T-cell (primary cell): ENCODE data around the gene MAX. TPM values are rescaled to one million over a fixed set of nuclear protein-coding genes. Genes with fewer than 3 reads are reported as not detected.
A peak's percentile ranks its signal among the peaks of the same experiment; 100 is the strongest.

ENCODE experiments used
- ATAC-seq, 4 experiments: fragments of 200-7000 bp in 3 of 4; fragments of 150-1000 bp in 1 of 4; cut with Tn5 transposase; replicated peaks in 1 of 4; 1 replicate in 3 of 4; 2 replicates in 1 of 4; pipeline ENCODE4 v1.10.0; 2021; ENCODE audit warnings: moderate library complexity in 3 of 4, mild to moderate bottlenecking in 2 of 4, moderate number of reproducible peaks in 1 of 4
- CTCF ChIA-PET, 2 donors: fragments of 300-600 bp; sonication (Branson Sonifier 250); formaldehyde crosslinking; loops; one replicate each; lab custom pipeline; 2022; ENCODE audit warnings: antibody characterized with exemption in 2 of 2; lab: Charles Lee
- POLR2A ChIA-PET, 2 donors: fragments of 300-600 bp; sonication (Branson Sonifier 250); formaldehyde crosslinking; loops; one replicate each; lab custom pipeline; 2022; ENCODE audit warnings: antibody characterized with exemption in 2 of 2; lab: Charles Lee
- DNase-seq, 35 experiments: peaks; one replicate each; pipeline versions ENCODE4 v3.0.0 to v3.0.0-alpha.2; 2013 to 2023
- H3K27ac ChIP-seq: one replicate; pipeline ENCODE4 v1.5.1; 2013; ENCODE audit warnings: low read length
- H3K27me3 ChIP-seq, 2 experiments: replicated peaks in 1 of 2; 1 replicate in 1 of 2; 2 replicates in 1 of 2; pipeline versions ENCODE4 v1.6.1 to v1.7.0; 2013; ENCODE audit warnings: low read length in 1 of 2, mixed read lengths in 1 of 2; ENCODE audit not compliant: control insufficient read depth in 2 of 2, insufficient read depth in 2 of 2; ENCODE audit errors: extremely low read depth in 1 of 2
- H3K36me3 ChIP-seq, 2 donors: 1 replicate in 1 of 2; 2 replicates in 1 of 2; pipeline versions ENCODE4 v1.6.1 to v1.7.0; 2013; ENCODE audit warnings: low read length in 1 of 2; ENCODE audit not compliant: control insufficient read depth in 2 of 2, insufficient read depth in 1 of 2; ENCODE audit errors: extremely low read depth in 1 of 2
- H3K4me1 ChIP-seq, 2 experiments: 1 replicate in 1 of 2; 2 replicates in 1 of 2; pipeline versions ENCODE4 v1.6.1 to v1.7.0; 2013; ENCODE audit warnings: low read length in 2 of 2, mixed read lengths in 1 of 2; ENCODE audit not compliant: insufficient read depth in 2 of 2, control insufficient read depth in 1 of 2; ENCODE audit errors: extremely low read depth in 1 of 2
- H3K4me3 ChIP-seq, 2 donors: 1 replicate in 1 of 2; 2 replicates in 1 of 2; pipeline versions ENCODE4 v1.5.1 to v1.7.0; 2013; ENCODE audit warnings: mild to moderate bottlenecking in 2 of 2, low read length in 1 of 2, moderate library complexity in 1 of 2; ENCODE audit not compliant: control insufficient read depth in 1 of 2; ENCODE audit errors: extremely low read depth in 1 of 2
- H3K9me3 ChIP-seq: 2 replicates; pipeline ENCODE4 v1.7.0; 2013
- H3K27ac Mint-ChIP-seq, 2 donors: one replicate each; pipeline ENCODE4 v1.8.0; 2020 to 2021; ENCODE audit warnings: mild to moderate bottlenecking in 2 of 2, mixed read lengths in 2 of 2
- H3K27me3 Mint-ChIP-seq, 2 donors: one replicate each; pipeline ENCODE4 v1.8.0; 2021 to 2022; ENCODE audit warnings: mixed read lengths in 2 of 2
- H3K36me3 Mint-ChIP-seq: one replicate; pipeline ENCODE4 v1.8.0; 2021; ENCODE audit warnings: mixed read lengths
- H3K4me1 Mint-ChIP-seq, 3 donors: one replicate each; pipeline ENCODE4 v1.8.0; 2020 to 2022; ENCODE audit warnings: mixed read lengths in 3 of 3, mild to moderate bottlenecking in 1 of 3
- H3K4me3 Mint-ChIP-seq, 3 donors: one replicate each; pipeline ENCODE4 v1.8.0; 2020 to 2022; ENCODE audit warnings: mild to moderate bottlenecking in 3 of 3, mixed read lengths in 3 of 3, moderate library complexity in 3 of 3
- H3K9me3 Mint-ChIP-seq, 3 donors: one replicate each; pipeline ENCODE4 v1.8.0; 2020 to 2022; ENCODE audit warnings: mixed read lengths in 3 of 3
- WGBS: methylation state at CpG from one replicate; pipeline ENCODE4 v1.1.5; 2013; ENCODE audit warnings: missing lambda C conversion rate; ENCODE audit not compliant: insufficient coverage; 5-methylcytosine and 5-hydroxymethylcytosine counted together
- total RNA-seq, 35 experiments: library from RNA in 6 of 35; stranded (reverse) in 6 of 35; fragments of 120-200 nt in 1 of 35; gene quantifications; one replicate each; pipeline versions ENCODE4 v1.2.1 to v1.2.4 and lab custom pipeline; 2013 to 2026

Gene MAX
- total RNA-seq, 5 donors from 2014 or later (not counting 1 experiment from before 2014, with no cell fraction given) = 174 to 216 (median 207) TPM

GRCh38 chr14:65042296-65042695, 60.0 kb downstream of the MAX start:
- no peaks in the 10 kb centered on the region for H3K4me1 ChIP-seq
- no peaks in the 10 kb centered on the region for H3K9me3 ChIP-seq
- ATAC-seq = no peak
- Mint-ChIP-seq H3K27me3 (no peaks in the 10 kb centered on the region), H3K36me3 (peaks cover 44% of the 10 kb centered on the region), H3K9me3 (no peaks in the 10 kb centered on the region), H3K4me3 (no peak overlapping the region), H3K4me1 (peaks cover 2 to 8% (median 6%) of the 10 kb centered on the region in 3 donors), H3K27ac (no peak overlapping the region)
- ChIA-PET CTCF (no interaction called here), POLR2A (no interaction called here)
- H3K27me3 ChIP-seq = no peaks in the 10 kb centered on the region
- H3K36me3 ChIP-seq = peaks cover 8 to 25% of the 10 kb centered on the region in 2 donors
- no peak overlapping the region for H3K27ac ChIP-seq
- no peak overlapping the region for H3K4me3 ChIP-seq
- DNase-seq = no peak
- 92% methylated on average over 3 of the region's 3 CpGs for WGBS

GRCh38 chr14:65041434-65041915, 60.8 kb downstream of the MAX start:
- Mint-ChIP-seq H3K4me3 (no peak overlapping the region), H3K27me3 (no peaks in the 10 kb centered on the region), H3K9me3 (no peaks in the 10 kb centered on the region), H3K27ac (no peak overlapping the region), H3K4me1 (peaks cover 0 to 6% (median 1%) of the 10 kb centered on the region in 3 donors), H3K36me3 (peaks cover 39% of the 10 kb centered on the region)
- DNase-seq = no peak
- H3K27me3 ChIP-seq = no peaks in the 10 kb centered on the region
- 98% methylated on average over 5 of the region's 7 CpGs for WGBS
- peaks cover 8 to 22% of the 10 kb centered on the region in 2 donors for H3K36me3 ChIP-seq
- H3K27ac ChIP-seq = no peak overlapping the region
- ChIA-PET POLR2A (no interaction called here), CTCF (interaction anchor here in 1 of 2 donors (0.7 kb wide), 1 partner anchor 20 kb away, joined by 5 read pairs; no protein-coding TSS in a partner anchor)
- H3K4me1 ChIP-seq = no peaks in the 10 kb centered on the region
- H3K9me3 ChIP-seq = no peaks in the 10 kb centered on the region
- no peak overlapping the region for H3K4me3 ChIP-seq
- ATAC-seq = no peak

- Histone ChIP-seq H3K4me3 (no peak overlapping the region), H3K4me1 (no peaks in the 10 kb centered on the region), H3K9me3 (no peaks in the 10 kb centered on the region), H3K27ac (no peak overlapping the region), H3K27me3 (no peaks in the 10 kb centered on the region), H3K36me3 (peaks cover 3 to 18% of the 10 kb centered on the region in 2 donors)
- Mint-ChIP-seq H3K36me3 (peaks cover 37% of the 10 kb centered on the region), H3K27ac (no peak overlapping the region), H3K4me1 (peaks cover 0 to 6% (median 0%) of the 10 kb centered on the region in 3 donors), H3K4me3 (no peak overlapping the region), H3K27me3 (no peaks in the 10 kb centered on the region), H3K9me3 (no peaks in the 10 kb centered on the region)
- 100% methylated on average over 1 of the region's 9 CpGs for WGBS
- ATAC-seq (no peak), DNase-seq (no peak)
- POLR2A ChIA-PET = interaction anchor here in 1 of 2 donors (0.6 kb wide), 2 partner anchors 43 to 70 kb away, joined by 4 to 5 read pairs; no protein-coding TSS in a partner anchor
- CTCF ChIA-PET = no interaction called here
Measured at GRCh38 chr14:65040666-65041433, 61.5 kb downstream of the MAX start.

GRCh38 chr14:65038966-65039365, 63.4 kb downstream of the MAX start:
- H3K9me3 ChIP-seq = no peaks in the 10 kb centered on the region
- ChIA-PET POLR2A (no interaction called here), CTCF (no interaction called here)
- Mint-ChIP-seq H3K9me3 (no peaks in the 10 kb centered on the region), H3K27me3 (no peaks in the 10 kb centered on the region), H3K4me1 (peaks cover 0 to 5% (median 0%) of the 10 kb centered on the region in 3 donors), H3K4me3 (no peak overlapping the region), H3K27ac (peak overlapping the region in 1 of 2 donors; percentile 34), H3K36me3 (peaks cover 35% of the 10 kb centered on the region)
- H3K27me3 ChIP-seq = no peaks in the 10 kb centered on the region
- peaks cover 2 to 11% of the 10 kb centered on the region in 2 donors for H3K36me3 ChIP-seq
- H3K4me3 ChIP-seq = no peak overlapping the region
- DNase-seq (no peak), ATAC-seq (no peak)
- no peaks in the 10 kb centered on the region for H3K4me1 ChIP-seq
- no peak overlapping the region for H3K27ac ChIP-seq
- 100% methylated on average over 1 of the region's 2 CpGs for WGBS

- 88% methylated on average over 1 of the region's 4 CpGs for WGBS
- POLR2A ChIA-PET = interaction anchor here in 1 of 2 donors (0.6 kb wide), 1 partner anchor 271 kb away, joined by 3 read pairs; no protein-coding TSS in a partner anchor
- no peak for DNase-seq
- ATAC-seq = no peak
- no peaks in the 10 kb centered on the region for H3K4me1 ChIP-seq
- Mint-ChIP-seq H3K9me3 (no peaks in the 10 kb centered on the region), H3K4me1 (peaks cover 0 to 5% (median 0%) of the 10 kb centered on the region in 3 donors), H3K4me3 (no peak overlapping the region), H3K27me3 (no peaks in the 10 kb centered on the region), H3K27ac (no peak overlapping the region), H3K36me3 (peaks cover 33% of the 10 kb centered on the region)
- no peaks in the 10 kb centered on the region for H3K9me3 ChIP-seq
- H3K36me3 ChIP-seq = peaks cover 2 to 16% of the 10 kb centered on the region in 2 donors
- CTCF ChIA-PET = interaction anchor here in 1 of 2 donors (0.6 kb wide), 1 partner anchor 1329 kb away, joined by 3 read pairs; no protein-coding TSS in a partner anchor
- no peak overlapping the region for H3K4me3 ChIP-seq
- no peaks in the 10 kb centered on the region for H3K27me3 ChIP-seq
- H3K27ac ChIP-seq = no peak overlapping the region
Measured at GRCh38 chr14:65035049-65035448, 67.3 kb downstream of the MAX start.

- ATAC-seq (no peak), DNase-seq (no peak)
- WGBS = 93% methylated on average over 3 of the region's 4 CpGs
- no peak overlapping the region for H3K27ac ChIP-seq
- no peak overlapping the region for H3K4me3 ChIP-seq
- H3K27me3 ChIP-seq = no peaks in the 10 kb centered on the region
- POLR2A ChIA-PET = no interaction called here
- H3K36me3 Mint-ChIP-seq = peaks cover 42% of the 10 kb centered on the region
- H3K9me3 ChIP-seq = no peaks in the 10 kb centered on the region
- H3K36me3 ChIP-seq = peaks cover 2 to 26% of the 10 kb centered on the region in 2 donors
- H3K4me1 ChIP-seq = no peaks in the 10 kb centered on the region
- no peak overlapping the region for H3K4me3 Mint-ChIP-seq
- no peak overlapping the region for H3K27ac Mint-ChIP-seq
- peaks cover 0 to 5% (median 0%) of the 10 kb centered on the region in 3 donors for H3K4me1 Mint-ChIP-seq
- CTCF ChIA-PET = no interaction called here
- H3K9me3 Mint-ChIP-seq = no peaks in the 10 kb centered on the region
- no peaks in the 10 kb centered on the region for H3K27me3 Mint-ChIP-seq
Measured at GRCh38 chr14:65034021-65034420, 68.3 kb downstream of the MAX start.
